ENCODE measurements around the gene RASA3. TPM values are rescaled to one million over a fixed set of nuclear protein-coding genes. Genes with fewer than 3 reads are reported as not detected.

RASA3 gene
- total RNA-seq, 1 donor from 2014 or later = 44.8 TPM

- no peaks in the 10 kb centered on the region for H3K9me3 Mint-ChIP-seq (ENCODE audit: unreplicated experiment)
- peaks cover 15% of the 10 kb centered on the region for H3K27me3 Mint-ChIP-seq (ENCODE audit: unreplicated experiment)
- H3K27ac Mint-ChIP-seq (ENCODE audit: unreplicated experiment) = no peak overlapping the region
- H3K4me3 Mint-ChIP-seq (ENCODE audit: unreplicated experiment) = no peak overlapping the region
- TF ChIP-seq CTCF (IDR thresholded peaks at IDR 0.05) = no peak
- no peak for DNase-seq (ENCODE audit: extremely low spot score, unreplicated experiment)
- H3K4me1 Mint-ChIP-seq (ENCODE audit: unreplicated experiment) = no peaks in the 10 kb centered on the region
- H3K36me3 Mint-ChIP-seq (ENCODE audit: unreplicated experiment) = no peaks in the 10 kb centered on the region
Observed at GRCh38 chr13:114146629-114147028, 14.2 kb upstream of the RASA3 start.

GRCh38 chr13:114146173-114146572 lies 13.8 kb upstream of the RASA3 start:
- no peaks in the 10 kb centered on the region for H3K9me3 Mint-ChIP-seq (ENCODE audit: unreplicated experiment)
- DNase-seq (ENCODE audit: extremely low spot score, unreplicated experiment) = no peak
- H3K4me1 Mint-ChIP-seq (ENCODE audit: unreplicated experiment) = no peaks in the 10 kb centered on the region
- no peak for TF ChIP-seq CTCF (IDR thresholded peaks at IDR 0.05)
- peaks cover 11% of the 10 kb centered on the region for H3K27me3 Mint-ChIP-seq (ENCODE audit: unreplicated experiment)
- no peak overlapping the region for H3K27ac Mint-ChIP-seq (ENCODE audit: unreplicated experiment)
- H3K36me3 Mint-ChIP-seq (ENCODE audit: unreplicated experiment) = no peaks in the 10 kb centered on the region
- H3K4me3 Mint-ChIP-seq (ENCODE audit: unreplicated experiment) = no peak overlapping the region

GRCh38 chr13:114145722-114146121 lies 13.3 kb upstream of the RASA3 start:
- no peak for TF ChIP-seq CTCF (IDR thresholded peaks at IDR 0.05)
- Mint-ChIP-seq H3K27ac (ENCODE audit: unreplicated experiment) (no peak overlapping the region), H3K4me1 (ENCODE audit: unreplicated experiment) (no peaks in the 10 kb centered on the region), H3K4me3 (ENCODE audit: unreplicated experiment) (no peak overlapping the region), H3K27me3 (ENCODE audit: unreplicated experiment) (peaks cover 10% of the 10 kb centered on the region), H3K9me3 (ENCODE audit: unreplicated experiment) (no peaks in the 10 kb centered on the region), H3K36me3 (ENCODE audit: unreplicated experiment) (no peaks in the 10 kb centered on the region)
- no peak for DNase-seq (ENCODE audit: extremely low spot score, unreplicated experiment)

- Mint-ChIP-seq H3K27me3 (ENCODE audit: unreplicated experiment) (peaks cover 11% of the 10 kb centered on the region), H3K27ac (ENCODE audit: unreplicated experiment) (no peak overlapping the region), H3K4me3 (ENCODE audit: unreplicated experiment) (no peak overlapping the region), H3K4me1 (ENCODE audit: unreplicated experiment) (peaks cover 4% of the 10 kb centered on the region), H3K9me3 (ENCODE audit: unreplicated experiment) (no peaks in the 10 kb centered on the region), H3K36me3 (ENCODE audit: unreplicated experiment) (no peaks in the 10 kb centered on the region)
- no peak for DNase-seq (ENCODE audit: extremely low spot score, unreplicated experiment)
- TF ChIP-seq CTCF (IDR thresholded peaks at IDR 0.05) = no peak
Observed at GRCh38 chr13:114145256-114145655, 12.8 kb upstream of the RASA3 start.

- no peak overlapping the region for H3K4me3 Mint-ChIP-seq (ENCODE audit: unreplicated experiment)
- no peak overlapping the region for H3K27ac Mint-ChIP-seq (ENCODE audit: unreplicated experiment)
- no peaks in the 10 kb centered on the region for H3K36me3 Mint-ChIP-seq (ENCODE audit: unreplicated experiment)
- peaks cover 11% of the 10 kb centered on the region for H3K27me3 Mint-ChIP-seq (ENCODE audit: unreplicated experiment)
- H3K4me1 Mint-ChIP-seq (ENCODE audit: unreplicated experiment) = peaks cover 4% of the 10 kb centered on the region
- no peak for TF ChIP-seq CTCF (IDR thresholded peaks at IDR 0.05)
- no peak for DNase-seq (ENCODE audit: extremely low spot score, unreplicated experiment)
- H3K9me3 Mint-ChIP-seq (ENCODE audit: unreplicated experiment) = no peaks in the 10 kb centered on the region
Observed at GRCh38 chr13:114144606-114145244, 12.3 kb upstream of the RASA3 start.
